GM12872 (cell line): ENCODE measurements around the gene MORC2.

Experiments used
- TF ChIP-seq, protein P1 (sequence below): IDR thresholded peaks from 3 replicates; pipeline ENCODE4 v1.5.1; 2011; ENCODE audit warnings: low read depth, mild to moderate bottlenecking, low read length, moderate library complexity; ENCODE audit not compliant: insufficient read depth

MORC2 gene

GRCh38 chr22:30892286-30892685, 76.3 kb downstream of the MORC2 start:
- TF ChIP-seq, protein P1, sequence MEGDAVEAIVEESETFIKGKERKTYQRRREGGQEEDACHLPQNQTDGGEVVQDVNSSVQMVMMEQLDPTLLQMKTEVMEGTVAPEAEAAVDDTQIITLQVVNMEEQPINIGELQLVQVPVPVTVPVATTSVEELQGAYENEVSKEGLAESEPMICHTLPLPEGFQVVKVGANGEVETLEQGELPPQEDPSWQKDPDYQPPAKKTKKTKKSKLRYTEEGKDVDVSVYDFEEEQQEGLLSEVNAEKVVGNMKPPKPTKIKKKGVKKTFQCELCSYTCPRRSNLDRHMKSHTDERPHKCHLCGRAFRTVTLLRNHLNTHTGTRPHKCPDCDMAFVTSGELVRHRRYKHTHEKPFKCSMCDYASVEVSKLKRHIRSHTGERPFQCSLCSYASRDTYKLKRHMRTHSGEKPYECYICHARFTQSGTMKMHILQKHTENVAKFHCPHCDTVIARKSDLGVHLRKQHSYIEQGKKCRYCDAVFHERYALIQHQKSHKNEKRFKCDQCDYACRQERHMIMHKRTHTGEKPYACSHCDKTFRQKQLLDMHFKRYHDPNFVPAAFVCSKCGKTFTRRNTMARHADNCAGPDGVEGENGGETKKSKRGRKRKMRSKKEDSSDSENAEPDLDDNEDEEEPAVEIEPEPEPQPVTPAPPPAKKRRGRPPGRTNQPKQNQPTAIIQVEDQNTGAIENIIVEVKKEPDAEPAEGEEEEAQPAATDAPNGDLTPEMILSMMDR: no peak

DNA sequence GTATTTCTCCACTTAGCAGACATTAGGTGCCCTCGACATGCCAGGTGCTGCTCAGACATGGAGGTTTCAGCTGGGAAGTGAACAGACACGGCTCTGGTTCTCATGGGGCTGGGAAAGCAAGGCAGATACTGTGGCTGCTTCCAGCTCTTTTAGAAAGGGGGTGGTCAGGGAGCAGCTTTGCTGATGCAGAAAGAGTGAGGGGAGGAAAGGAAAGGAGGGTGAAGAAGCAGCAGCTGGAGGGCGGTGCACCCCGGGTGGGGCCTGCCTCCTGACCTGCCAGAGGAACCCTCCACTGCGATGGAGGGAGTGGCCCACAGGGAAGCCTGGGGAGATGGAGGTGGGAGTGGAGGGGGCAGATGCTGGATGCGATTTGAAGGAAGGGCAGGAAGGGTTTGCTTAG, 76.8 kb downstream of the MORC2 start:
- TF ChIP-seq, protein P1: no peak

GRCh38 chr22:30891443-30891755, 77.2 kb downstream of the MORC2 start:
- TF ChIP-seq, protein P1: no peak

GRCh38 chr22:30890686-30891442, 77.7 kb downstream of the MORC2 start:
- TF ChIP-seq, protein P1: peak; percentile 96

- TF ChIP-seq, protein P1: no peak
Observed at GRCh38 chr22:30889996-30890480, 78.5 kb downstream of the MORC2 start.

GRCh38 chr22:30889268-30889995, 79.1 kb downstream of the MORC2 start:
- TF ChIP-seq, protein P1: no peak

DNA sequence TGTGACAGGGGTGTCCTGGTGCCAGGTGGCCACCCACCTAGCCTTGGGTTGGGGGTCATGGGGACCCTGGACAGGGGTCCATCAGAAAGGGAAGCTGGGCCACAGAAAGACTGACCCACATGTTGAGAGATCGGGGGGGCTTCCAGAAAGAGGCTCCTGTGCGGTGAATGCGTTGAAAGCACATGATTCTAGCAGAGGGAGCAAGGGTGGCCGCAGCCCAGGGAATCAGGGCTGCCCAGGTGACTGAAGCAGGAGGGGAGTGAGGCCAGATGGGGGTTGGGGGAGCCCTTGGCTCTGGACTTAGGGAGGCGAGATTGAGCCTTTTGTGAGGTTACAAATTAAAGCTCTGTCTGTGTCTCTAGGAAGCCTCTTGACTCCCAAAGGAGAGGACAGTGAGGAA, 80.7 kb downstream of the MORC2 start:
- TF ChIP-seq, protein P1: no peak
